SK-N-SH (cell line): ENCODE results near the gene ARHGEF19. TPM values are rescaled to one million over a fixed set of nuclear protein-coding genes. Genes with fewer than 3 reads are reported as not detected.

Experiments
- CTCF ChIA-PET: fragments of 300-600, 350-600 bp; formaldehyde crosslinking; extraction: SDS; loops from one replicate; lab custom pipeline; 2021; lab: Yijun Ruan, JAX
- POLR2A ChIA-PET: fragments of 350-600 bp; sonication (Branson Sonifier 250); formaldehyde crosslinking; extraction: SDS; loops from one replicate; lab custom pipeline; 2020; ENCODE audit warnings: antibody characterized with exemption, inconsistent platforms; lab: Yijun Ruan, JAX
- DNase-seq: peaks from one replicate; pipeline ENCODE4 v3.0.0; 2012
- H2AFZ ChIP-seq: fragments of 200-600 bp; sonication (generic); 2 replicates; pipeline ENCODE4 v1.8.1; 2016; ENCODE audit warnings: antibody characterized with exemption, mild to moderate bottlenecking, low read depth
- H3F3A ChIP-seq: fragments of 200-600 bp; sonication (generic); replicated peaks from 2 replicates; pipeline ENCODE3; 2016; ENCODE audit warnings: antibody characterized with exemption, mild to moderate bottlenecking; ENCODE audit not compliant: insufficient read depth
- H3K27ac ChIP-seq, 2 experiments: fragments of 200-500 bp in 1 of 2; fragments of 200-600 bp in 1 of 2; sonication (Bioruptor generic) in 1 of 2; sonication (generic), shearing (Covaris generic) in 1 of 2; 2 replicates each; pipeline versions ENCODE4 v1.5.1 to v1.6.1; 2014 to 2016; ENCODE audit warnings: low read depth in 2 of 2, inconsistent platforms in 1 of 2, low read length in 1 of 2, mild to moderate bottlenecking in 1 of 2, mixed read lengths in 1 of 2
- H3K27me3 ChIP-seq: fragments of 200-600 bp; sonication (generic), shearing (Covaris generic); 2 replicates; pipeline ENCODE4 v1.6.1; 2016; ENCODE audit warnings: mixed run types; ENCODE audit not compliant: insufficient read depth
- H3K36me3 ChIP-seq, 2 experiments: fragments of 200-500 bp in 1 of 2; fragments of 200-600 bp in 1 of 2; sonication (Bioruptor generic) in 1 of 2; sonication (generic) in 1 of 2; replicated peaks in 1 of 2; 2 replicates each; pipeline versions ENCODE3 to v1.5.1; 2014 to 2016; ENCODE audit warnings: low read length in 1 of 2, mild to moderate bottlenecking in 1 of 2; ENCODE audit not compliant: insufficient read depth in 2 of 2, control insufficient read depth in 1 of 2
- H3K4me1 ChIP-seq, 2 experiments: fragments of 200-500 bp in 1 of 2; fragments of 200-600 bp in 1 of 2; sonication (Bioruptor generic) in 1 of 2; sonication (generic), shearing (Covaris generic) in 1 of 2; 2 replicates each; pipeline versions ENCODE4 v1.5.1 to v1.6.1; 2014 to 2016; ENCODE audit warnings: low read depth in 1 of 2, low read length in 1 of 2, mixed run types in 1 of 2; ENCODE audit not compliant: insufficient read depth in 2 of 2, control insufficient read depth in 1 of 2
- H3K4me2 ChIP-seq: fragments of 200-600 bp; sonication (generic), shearing (Covaris generic); 2 replicates; pipeline ENCODE4 v1.6.1; 2017; ENCODE audit warnings: mixed run types
- H3K4me3 ChIP-seq, 2 experiments: fragments of 200-500 bp in 1 of 2; fragments of 200-600 bp in 1 of 2; sonication (Bioruptor generic) in 1 of 2; sonication (generic), shearing (Covaris generic) in 1 of 2; 2 replicates each; pipeline versions ENCODE4 v1.5.1 to v1.8.1; 2014 to 2016; ENCODE audit warnings: low read depth in 2 of 2, inconsistent platforms in 1 of 2, low read length in 1 of 2, mild to moderate bottlenecking in 1 of 2, mixed read lengths in 1 of 2, moderate library complexity in 1 of 2
- H3K79me2 ChIP-seq: fragments of 200-600 bp; sonication (generic); 2 replicates; pipeline ENCODE4 v1.8.1; 2017; ENCODE audit warnings: mild to moderate bottlenecking; ENCODE audit not compliant: insufficient read depth
- H3K9ac ChIP-seq: fragments of 200-600 bp; sonication (generic); 2 replicates; pipeline ENCODE4 v1.6.1; 2017; ENCODE audit warnings: mixed run types
- H3K9me2 ChIP-seq: fragments of 200-600 bp; sonication (generic); 2 replicates; pipeline ENCODE4 v1.6.1; 2017; ENCODE audit warnings: mixed run types
- H3K9me3 ChIP-seq: fragments of 200-600 bp; sonication (generic); 2 replicates; pipeline ENCODE4 v1.6.1; 2017; ENCODE audit warnings: mixed run types, mild to moderate bottlenecking, moderate library complexity
- H4K20me1 ChIP-seq: fragments of 200-600 bp; sonication (generic); 2 replicates; pipeline ENCODE4 v1.6.1; 2017; ENCODE audit warnings: mild to moderate bottlenecking, mixed run types; ENCODE audit not compliant: insufficient read depth
- GABPA ChIP-seq: IDR thresholded peaks from 2 replicates; pipeline ENCODE4 v1.4.0; 2012; ENCODE audit warnings: low read depth, mild to moderate bottlenecking
- JUND ChIP-seq: IDR thresholded peaks from 2 replicates; pipeline ENCODE4 v1.4.0; 2012
- MEF2A ChIP-seq: IDR thresholded peaks from 2 replicates; pipeline ENCODE4 v1.4.0; 2012; ENCODE audit warnings: low read depth, borderline replicate concordance
- PBX3 ChIP-seq: IDR thresholded peaks from 2 replicates; pipeline ENCODE4; 2012
- RAD21 ChIP-seq: IDR thresholded peaks from 2 replicates; pipeline ENCODE4 v1.6.1; 2012; ENCODE audit warnings: mild to moderate bottlenecking, low read length
- SIN3A ChIP-seq: IDR thresholded peaks from 2 replicates; pipeline ENCODE4 v1.6.1; 2012; ENCODE audit warnings: low read depth, mild to moderate bottlenecking, low read length, moderate library complexity, borderline replicate concordance
- TAF1 ChIP-seq: IDR thresholded peaks from 2 replicates; pipeline ENCODE4 v1.6.1; 2012; ENCODE audit warnings: low read depth, mild to moderate bottlenecking, low read length, moderate library complexity, borderline replicate concordance
- WGBS: methylation state at CpG from one replicate; pipeline ENCODE4 v1.1.6; 2017; ENCODE audit warnings: low lambda C conversion rate; 5-methylcytosine and 5-hydroxymethylcytosine counted together
- polyA plus RNA-seq, 3 experiments: library from polyadenylated mRNA; depleted of rRNA; stranded (reverse); fragments of >200 nt; gene quantifications; 2 replicates each; pipeline ENCODE4 v1.2.3, GENCODE V29; 2012

Gene ARHGEF19
- polyA plus RNA-seq, 1 of the 3 experiments (the other 2 are of a cell fraction): 11.5 TPM

GRCh38 chr1:16183765-16184556 lies 28.5 kb downstream of the ARHGEF19 start:
- no peaks in the 10 kb centered on the region for H3K9me3 ChIP-seq
- CTCF ChIA-PET: interaction anchor here (1.1 to 15.3 kb wide), 5 partner anchors 8 to 392 kb away, joined by 3 to 513 read pairs (median 5); partner anchors contain the start of gene FAM131C
- 91% methylated on average over 16 of the region's 19 CpGs for WGBS
- H3K27me3 ChIP-seq: no peaks in the 10 kb centered on the region
- H4K20me1 ChIP-seq: no peaks in the 10 kb centered on the region
- H3K79me2 ChIP-seq: no peaks in the 10 kb centered on the region
- peaks cover 11% of the 10 kb centered on the region for H3F3A ChIP-seq
- H3K4me2 ChIP-seq: no peak overlapping the region
- no peak overlapping the region for H3K9ac ChIP-seq
- peaks cover 3 to 15% of the 10 kb centered on the region in 2 experiments; a peak in 3 of 4 replicates for H3K4me1 ChIP-seq
- POLR2A ChIA-PET: no interaction called here
- no peak overlapping the region for H2AFZ ChIP-seq
- DNase-seq: no peak
- no peaks in the 10 kb centered on the region for H3K36me3 ChIP-seq
- no peak overlapping the region for H3K27ac ChIP-seq
- H3K9me2 ChIP-seq: no peaks in the 10 kb centered on the region
- H3K4me3 ChIP-seq: no peak overlapping the region
- TF ChIP-seq MEF2A: no peak

- ChIA-PET POLR2A (no interaction called here), CTCF (interaction anchor here (15.3 kb wide), 1 partner anchor 105 kb away, joined by 513 read pairs; the partner anchor contains the start of gene FAM131C)
- WGBS: 86% methylated on average over 13 of the region's 13 CpGs
- H3K4me3 ChIP-seq: no peak overlapping the region
- H3K36me3 ChIP-seq: no peaks in the 10 kb centered on the region
- no peaks in the 10 kb centered on the region for H4K20me1 ChIP-seq
- H3K9me3 ChIP-seq: no peaks in the 10 kb centered on the region
- no peak overlapping the region for H3K9ac ChIP-seq
- H2AFZ ChIP-seq: no peak overlapping the region
- H3K27me3 ChIP-seq: no peaks in the 10 kb centered on the region
- no peak for TF ChIP-seq PBX3
- no peak for TF ChIP-seq RAD21
- TF ChIP-seq GABPA: no peak
- no peak for TF ChIP-seq JUND
- no peak for TF ChIP-seq TAF1
- no peak for TF ChIP-seq SIN3A
- DNase-seq: no peak
- no peak overlapping the region for H3K4me2 ChIP-seq
- H3K4me1 ChIP-seq: peaks cover 3 to 15% of the 10 kb centered on the region in 2 experiments; a peak in 3 of 4 replicates
- H3F3A ChIP-seq: peaks cover 5% of the 10 kb centered on the region
- H3K27ac ChIP-seq: no peak overlapping the region
- no peaks in the 10 kb centered on the region for H3K79me2 ChIP-seq
- H3K9me2 ChIP-seq: no peaks in the 10 kb centered on the region
Measured at GRCh38 chr1:16183179-16183578, 29.3 kb downstream of the ARHGEF19 start.
